GM10847 (cell line): ENCODE data around the gene WDR48.

ENCODE experiments used
- POLR2A ChIP-seq: IDR thresholded peaks from 2 replicates; pipeline ENCODE4 v1.6.1; 2011; ENCODE audit not compliant: insufficient read length; ENCODE audit errors: extremely low read depth

WDR48 gene

DNA sequence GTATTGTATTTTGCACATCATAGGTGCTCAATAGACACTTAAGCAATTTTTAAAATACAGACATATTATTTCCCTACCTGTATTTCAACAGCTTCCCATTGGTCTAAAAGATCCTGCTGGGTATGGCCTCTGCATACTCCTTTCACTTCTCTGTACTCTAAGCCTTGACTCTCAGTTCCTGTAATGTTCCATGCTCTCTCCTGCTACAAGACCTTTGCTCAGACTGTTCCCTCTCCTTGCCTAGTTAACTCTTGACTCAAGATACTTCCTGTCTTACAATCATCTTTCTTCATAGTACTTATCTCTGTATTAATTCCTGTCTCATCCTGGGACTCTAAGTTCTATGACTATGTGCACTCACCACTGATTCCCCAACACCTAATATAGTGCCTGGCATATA lies 1.8 kb upstream of the WDR48 start:
- no peak for TF ChIP-seq POLR2A

DNA sequence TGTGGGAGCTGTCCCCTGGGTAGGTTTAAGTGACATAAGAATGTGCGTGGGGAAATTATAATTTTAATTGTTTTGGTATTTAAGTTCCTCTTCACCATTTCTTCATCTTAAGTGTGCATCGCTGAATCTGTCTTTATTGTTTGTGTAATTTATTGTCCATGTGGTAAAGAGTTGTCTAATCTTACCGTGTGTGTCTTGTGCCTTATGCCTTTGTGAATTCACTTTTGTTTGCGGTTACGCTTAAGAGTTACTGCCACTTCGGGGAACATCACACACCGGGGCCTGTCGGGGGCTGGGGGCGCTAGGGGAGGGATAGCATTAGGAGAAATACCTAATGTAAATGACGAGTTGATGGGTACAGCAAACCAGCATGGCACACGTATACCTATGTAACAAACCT lies 767 bp downstream of the WDR48 start:
- TF ChIP-seq POLR2A = no peak

DNA sequence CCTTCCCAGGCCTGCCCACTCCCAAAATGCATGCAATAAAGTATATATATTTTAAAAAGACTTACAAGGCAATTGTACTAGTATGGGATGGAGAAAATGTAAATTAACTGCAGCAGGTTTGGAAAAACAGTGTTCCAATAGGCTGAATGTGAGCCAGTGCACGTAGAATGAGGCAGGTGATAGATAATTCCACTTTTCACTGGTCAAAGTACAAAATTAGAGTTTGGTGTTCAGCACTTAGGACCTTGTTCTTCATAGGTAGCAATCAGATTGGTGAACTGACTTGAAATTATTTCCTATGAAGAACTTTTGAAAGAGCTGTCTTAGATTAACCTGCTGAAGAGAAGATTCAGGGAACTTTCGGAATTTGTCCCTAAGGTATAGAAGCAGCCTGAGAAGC lies 1.9 kb downstream of the WDR48 start:
- no peak for TF ChIP-seq POLR2A

DNA sequence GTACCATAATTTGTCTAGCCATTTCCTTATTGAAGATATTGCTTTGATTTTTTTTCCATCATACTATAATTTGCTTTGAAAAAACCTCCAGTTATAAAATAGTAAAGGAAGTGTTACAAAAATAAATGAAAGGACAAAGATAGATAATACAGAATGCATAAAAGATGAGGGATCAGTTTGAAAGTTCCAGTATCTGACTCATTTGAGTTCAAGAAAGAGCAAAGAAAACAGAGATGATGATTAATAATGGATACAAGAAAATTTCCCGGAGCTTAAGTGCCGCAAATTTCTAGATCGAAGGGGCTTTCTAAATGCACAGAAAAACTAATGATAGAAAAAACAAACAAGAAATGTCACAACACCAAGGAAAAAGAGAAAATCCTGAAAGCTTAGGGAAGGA lies 4.3 kb downstream of the WDR48 start:
- no peak for TF ChIP-seq POLR2A

DNA sequence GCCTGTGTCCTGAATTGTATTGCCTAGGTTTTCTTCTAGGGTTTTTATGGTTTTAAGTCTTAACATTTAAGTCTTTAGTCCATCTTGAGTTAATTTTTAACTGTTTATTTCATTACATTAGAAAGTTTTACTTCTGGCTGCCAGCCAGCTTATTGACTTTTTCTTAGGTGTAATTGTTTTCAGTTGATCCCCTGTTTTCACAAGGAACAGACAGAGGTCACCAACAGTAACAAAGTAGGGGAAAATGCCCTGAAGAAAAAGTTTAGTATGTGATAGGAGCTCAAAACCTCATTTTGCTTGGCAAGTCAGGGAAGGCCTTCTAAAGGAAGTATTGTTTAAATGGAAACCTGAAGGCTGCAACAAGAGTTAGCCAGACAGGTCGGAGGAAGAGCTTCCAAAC lies 10.4 kb downstream of the WDR48 start:
- TF ChIP-seq POLR2A = no peak

DNA sequence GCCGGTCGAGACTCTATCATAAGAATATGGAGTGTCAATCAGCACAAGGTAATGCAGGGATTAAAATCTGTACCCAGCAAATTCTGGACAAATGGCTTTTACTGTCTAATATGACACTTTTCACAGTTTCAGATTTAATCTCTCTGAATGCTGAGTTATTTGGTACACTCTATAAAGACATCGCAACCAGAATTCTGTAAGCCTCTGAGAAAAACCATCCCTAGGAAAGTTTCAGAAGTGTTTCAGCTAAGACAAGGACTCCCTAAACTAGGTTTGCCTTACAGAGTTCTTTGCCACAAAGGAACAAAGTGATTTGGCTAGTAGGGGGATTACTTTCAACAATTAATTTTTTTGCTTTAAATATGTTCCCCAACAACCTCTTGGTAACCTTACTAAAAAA lies 11.3 kb downstream of the WDR48 start:
- TF ChIP-seq POLR2A = no peak

DNA sequence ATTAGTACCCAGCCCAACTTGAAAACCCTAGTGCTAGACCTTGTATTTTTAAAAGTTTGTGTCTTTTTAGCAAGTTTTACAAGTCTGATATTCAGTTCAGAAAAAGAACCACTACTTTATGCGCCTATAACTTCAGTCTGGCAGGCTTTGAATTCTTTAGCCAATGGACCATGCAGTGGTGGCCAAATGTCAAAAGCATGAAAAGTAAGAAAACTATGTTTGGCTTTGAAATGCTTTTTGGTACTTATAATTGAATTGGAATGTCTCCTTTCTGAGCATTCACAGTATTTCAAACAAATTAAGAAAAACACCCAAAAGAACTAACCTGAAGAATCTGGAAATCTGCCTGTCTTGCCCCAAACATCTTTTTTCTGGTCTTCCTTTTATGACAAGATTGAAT lies 12.8 kb downstream of the WDR48 start:
- no peak for TF ChIP-seq POLR2A

DNA sequence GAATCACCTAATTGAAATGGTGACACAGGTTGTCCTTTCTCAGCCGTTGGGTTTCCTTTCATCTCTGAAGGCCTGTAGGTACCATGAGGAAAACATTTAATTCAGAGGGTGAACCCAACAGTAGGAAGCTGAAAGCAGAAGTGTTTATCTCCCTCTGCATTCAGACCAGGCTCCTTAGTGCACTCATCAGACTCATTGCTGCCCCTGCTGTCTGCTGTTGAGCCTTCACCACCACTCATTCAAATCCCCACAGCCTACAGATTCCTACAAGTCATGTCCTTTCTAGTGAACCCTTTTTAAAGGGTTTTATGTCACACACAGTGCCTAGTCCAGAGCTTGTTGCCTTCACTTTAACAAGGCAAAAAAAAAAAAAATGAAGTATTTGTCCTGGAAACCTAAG lies 13.4 kb downstream of the WDR48 start:
- no peak for TF ChIP-seq POLR2A

DNA sequence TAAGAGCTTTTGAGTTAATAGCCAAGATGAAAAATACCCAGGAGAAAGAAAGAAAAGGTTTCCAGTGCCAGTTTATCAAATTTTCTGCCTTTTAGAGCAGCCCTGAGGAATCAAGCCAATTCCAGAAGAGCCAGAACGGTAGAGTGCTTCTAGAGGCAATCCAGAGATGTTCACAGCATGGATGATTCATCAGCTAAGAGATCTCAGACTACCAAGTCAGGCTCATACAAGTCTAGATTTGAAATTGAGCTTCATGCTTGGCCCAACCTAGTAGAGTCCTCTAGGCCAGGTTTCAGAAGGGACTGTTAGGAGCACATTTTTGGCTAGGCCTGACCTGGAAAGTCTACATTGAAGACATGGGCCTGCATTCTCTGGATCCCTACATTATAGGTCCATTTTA lies 15.5 kb downstream of the WDR48 start:
- TF ChIP-seq POLR2A = no peak

DNA sequence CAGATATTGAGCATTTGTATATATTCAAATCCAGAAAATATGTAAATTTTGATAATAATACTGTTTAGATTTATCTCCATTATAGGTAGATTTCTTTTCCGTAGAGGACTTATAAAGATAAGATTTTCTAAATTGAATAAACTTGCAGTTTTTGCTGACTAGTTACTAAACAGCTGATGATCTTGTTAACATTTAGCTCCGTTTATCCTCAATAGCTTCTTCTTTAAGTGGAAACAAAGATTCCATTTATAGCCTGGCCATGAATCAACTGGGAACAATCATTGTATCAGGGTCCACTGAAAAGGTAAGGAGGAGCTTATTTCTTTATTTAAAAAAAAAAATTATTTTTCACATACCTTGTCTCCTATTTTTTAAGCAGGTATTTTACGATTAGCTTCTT lies 16.7 kb downstream of the WDR48 start:
- no peak for TF ChIP-seq POLR2A

DNA sequence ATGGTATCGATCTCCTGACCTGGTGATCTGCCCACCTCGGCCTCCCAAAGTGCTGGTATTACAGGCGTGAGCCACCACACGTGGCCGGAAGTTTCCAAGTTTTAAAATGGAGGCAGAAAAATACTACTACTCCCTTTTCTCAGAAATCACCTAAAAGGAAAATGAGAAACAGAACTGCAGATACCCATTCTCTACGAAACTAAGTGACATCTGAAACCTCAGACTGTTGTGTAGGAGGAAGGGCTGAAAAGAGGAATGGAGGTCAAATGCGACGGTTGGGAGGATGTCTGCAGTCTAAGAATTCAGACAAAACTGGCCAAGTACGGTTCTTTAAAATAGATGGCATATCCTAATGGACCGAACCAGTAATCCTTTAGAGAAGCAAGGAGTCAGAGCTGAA lies 24.1 kb downstream of the WDR48 start:
- TF ChIP-seq POLR2A = no peak

DNA sequence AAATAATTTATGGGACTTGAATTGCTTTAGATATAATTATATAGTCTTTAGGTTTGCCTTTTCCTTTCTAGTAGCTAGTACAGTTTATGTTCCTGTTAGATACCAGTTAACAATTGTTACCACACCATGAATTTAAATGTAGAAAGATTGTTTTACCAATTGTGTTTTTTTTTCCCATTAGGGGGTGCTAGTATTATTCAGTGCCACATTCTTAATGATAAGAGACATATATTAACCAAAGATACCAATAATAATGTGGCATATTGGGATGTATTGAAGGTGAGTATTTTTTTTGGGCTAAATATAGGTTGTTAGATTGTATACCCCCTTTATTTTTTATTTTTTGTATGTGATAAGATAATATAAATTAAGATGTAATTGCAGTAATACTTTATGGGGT lies 27.7 kb downstream of the WDR48 start:
- no peak for TF ChIP-seq POLR2A

DNA sequence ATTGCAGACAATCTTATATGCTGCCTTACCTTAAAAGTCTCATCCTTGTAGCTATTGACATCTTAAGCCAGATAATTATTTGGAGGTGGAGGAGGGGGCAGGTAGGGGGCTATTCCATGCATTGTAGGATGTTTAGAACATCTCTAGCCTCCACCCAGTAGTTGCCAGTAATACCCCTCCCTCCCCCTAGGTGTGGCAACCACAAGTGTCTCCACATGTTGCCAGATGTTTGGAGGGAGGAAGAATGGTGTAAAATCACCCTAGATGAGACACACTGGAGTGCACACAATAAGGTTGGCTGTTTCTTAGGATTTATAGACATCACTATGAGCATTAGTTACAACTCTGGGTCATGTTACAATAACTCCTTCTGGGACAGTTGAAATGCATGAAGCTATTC lies 28.2 kb downstream of the WDR48 start:
- no peak for TF ChIP-seq POLR2A

DNA sequence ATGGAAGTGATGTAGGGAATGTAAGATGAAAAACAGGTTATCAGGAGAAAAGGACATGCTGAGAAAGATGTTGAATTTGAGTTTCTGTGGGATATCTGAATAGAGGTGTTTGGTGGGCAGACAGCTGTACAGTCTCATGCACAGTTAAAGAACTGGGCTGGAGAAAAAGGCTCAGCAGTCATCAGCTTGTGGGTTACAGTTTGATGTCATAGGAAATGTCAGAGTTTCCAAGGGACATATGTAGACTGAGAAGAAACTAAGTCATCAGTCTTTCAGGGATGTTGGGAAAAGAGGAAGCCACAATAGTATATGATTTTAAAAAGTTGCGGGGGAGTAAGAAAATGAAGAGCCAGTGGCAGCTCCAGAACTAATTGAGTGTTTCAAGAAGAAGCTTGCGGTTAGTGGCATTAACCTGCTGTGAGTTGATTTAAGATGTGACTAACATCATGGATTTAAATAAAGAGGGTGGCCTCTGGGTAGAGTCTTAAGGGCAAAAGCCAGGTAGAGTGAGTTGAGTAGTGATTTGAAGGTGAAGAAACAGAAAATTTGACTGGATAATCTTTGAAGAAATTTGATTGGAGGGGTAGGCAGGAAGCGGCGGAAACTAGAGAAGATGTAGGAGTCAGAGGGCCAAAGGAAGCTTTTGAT lies 31.0 kb downstream of the WDR48 start:
- no peak for TF ChIP-seq POLR2A

DNA sequence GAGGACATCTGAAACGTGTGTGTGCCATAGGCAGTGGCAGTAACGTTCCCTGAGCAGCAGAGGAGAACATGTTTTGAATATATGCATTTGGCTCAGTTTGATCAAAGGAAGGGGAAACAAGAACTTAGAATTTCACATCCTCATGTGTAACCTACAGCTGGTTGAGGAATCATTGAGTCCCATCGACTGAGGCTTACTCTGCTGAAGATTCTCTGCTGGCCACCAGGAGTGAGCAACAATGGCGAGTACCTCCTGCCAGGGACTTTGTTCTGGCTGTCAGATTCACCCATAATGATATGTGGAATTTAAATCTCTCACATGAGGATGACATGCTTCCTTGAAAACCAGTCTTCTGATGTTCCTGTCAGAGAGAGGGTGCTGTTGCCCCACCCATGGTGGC lies 34.3 kb downstream of the WDR48 start:
- no peak for TF ChIP-seq POLR2A

DNA sequence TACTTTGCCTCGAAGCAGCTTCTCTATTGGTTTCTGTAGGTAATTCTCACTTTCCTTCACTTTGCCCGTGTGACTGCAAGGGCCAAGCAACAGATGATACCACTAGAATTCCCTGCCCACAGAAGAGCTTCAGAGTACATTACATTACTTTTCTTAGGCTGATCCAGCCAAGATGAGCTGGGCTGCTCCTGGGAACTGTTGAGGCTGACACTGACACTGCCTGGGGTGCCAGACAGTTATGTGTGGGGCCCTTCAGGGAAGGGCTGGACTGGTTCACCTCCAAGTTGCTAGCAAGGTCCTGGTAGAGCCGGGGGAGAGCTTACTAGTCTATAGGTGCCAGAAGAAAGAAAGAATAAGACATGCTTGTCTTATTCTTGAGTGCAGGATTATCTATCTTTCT lies 36.6 kb downstream of the WDR48 start:
- no peak for TF ChIP-seq POLR2A

DNA sequence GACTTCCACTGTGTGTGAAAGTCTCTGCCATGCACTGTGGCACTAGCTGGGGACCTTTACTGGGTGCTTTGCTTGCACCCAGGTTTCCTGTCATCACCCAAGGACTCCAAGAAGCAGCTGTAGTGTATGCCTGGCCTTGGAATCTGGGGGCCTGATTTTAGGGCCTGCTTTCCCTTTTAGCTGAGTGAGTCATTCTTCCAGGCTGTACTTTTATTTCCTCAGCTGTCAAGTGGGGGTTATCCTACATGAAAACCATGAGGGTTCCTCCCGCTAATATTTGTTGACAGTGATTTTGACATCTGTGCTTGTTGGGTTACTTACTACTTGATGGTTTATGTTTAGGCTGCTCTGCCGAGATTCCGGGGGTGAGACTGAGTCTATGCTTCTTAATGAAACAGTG lies 37.1 kb downstream of the WDR48 start:
- no peak for TF ChIP-seq POLR2A

DNA sequence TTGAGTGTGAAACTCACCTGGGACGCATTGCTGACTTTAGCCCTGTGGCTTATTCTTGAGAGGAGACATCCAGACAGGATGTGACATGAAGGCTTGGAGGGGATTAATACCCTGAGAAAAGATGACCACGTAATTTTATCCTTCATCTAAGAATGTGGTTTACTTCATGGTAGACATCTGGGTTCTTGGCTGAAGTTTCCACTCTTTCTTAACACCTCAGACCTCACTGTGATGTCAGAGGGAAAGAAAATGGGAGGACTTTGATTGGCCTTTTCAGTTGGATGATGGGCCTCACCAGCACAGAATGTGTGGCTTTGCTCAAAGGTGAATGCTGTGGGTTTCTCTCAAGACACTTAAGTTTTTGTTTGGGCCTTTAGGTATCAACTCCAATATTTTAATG lies 39.1 kb downstream of the WDR48 start:
- no peak for TF ChIP-seq POLR2A
